GM23338 (cell line): ENCODE measurements around the gene CNNM3.

Experiments
- CREB1 ChIP-seq: fragments of 250-450 bp; sonication (Bioruptor Pico); IDR thresholded peaks from 2 replicates; pipeline ENCODE4 v1.5.0; 2020; ENCODE audit warnings: low read depth, mild to moderate bottlenecking, moderate library complexity
- CTCF ChIP-seq, 2 experiments: fragments of 200-600 bp in 1 of 2; sonication (generic) in 1 of 2; conservative IDR thresholded peaks; 2 replicates each; pipeline versions ENCODE4 v1.5.1 to v1.6.1; 2016 to 2017; ENCODE audit warnings: antibody characterized with exemption in 2 of 2, low read depth in 2 of 2, mild to moderate bottlenecking in 2 of 2, moderate library complexity in 1 of 2
- ETS1 ChIP-seq: IDR thresholded peaks from 2 replicates; pipeline ENCODE4 v1.6.1; 2016; ENCODE audit warnings: antibody characterized with exemption
- EZH2 ChIP-seq: fragments of 200-600 bp; sonication (generic); IDR thresholded peaks from one replicate; pipeline ENCODE4 v1.8.0; 2017; ENCODE audit warnings: antibody characterized with exemption, mild to moderate bottlenecking, low read depth; ENCODE audit not compliant: unreplicated experiment
- EZH2phosphoT487 ChIP-seq: fragments of 200-600 bp; sonication (generic); IDR thresholded peaks from one replicate; pipeline ENCODE4 v1.8.1; 2018; ENCODE audit warnings: antibody characterized with exemption; ENCODE audit not compliant: unreplicated experiment
- POLR2AphosphoS5 ChIP-seq: IDR thresholded peaks from 2 replicates; pipeline ENCODE4 v1.6.1; 2016; ENCODE audit warnings: antibody characterized with exemption, low read depth
- REST ChIP-seq: IDR thresholded peaks from one replicate; pipeline ENCODE4 v1.6.1; 2018; ENCODE audit warnings: antibody characterized with exemption; ENCODE audit not compliant: unreplicated experiment
- ZNF331 ChIP-seq: fragments of 250-450 bp; sonication (Bioruptor Pico); IDR thresholded peaks from 2 replicates; pipeline ENCODE4 v1.5.0; 2020; ENCODE audit warnings: low read depth, mild to moderate bottlenecking, moderate library complexity
- ZNF462 ChIP-seq: fragments of 250-450 bp; sonication (Bioruptor Pico); IDR thresholded peaks from 2 replicates; pipeline ENCODE4 v1.5.0; 2020; ENCODE audit warnings: mild to moderate bottlenecking, moderate library complexity

- TF ChIP-seq CTCF (conservative IDR thresholded peaks at IDR 0.05; ENCODE audit: low read depth in 2 of 2) (no peak), EZH2 (no peak), POLR2AphosphoS5 (peak; percentile 15; the same call in 1 of the 2 replicates), EZH2phosphoT487 (no peak), CREB1 (CRISPR knock-in tag) (no peak), ZNF462 (no peak), ETS1 (no peak), ZNF331 (CRISPR knock-in tag) (no peak), REST (no peak)
These were observed 44.3 kb downstream of the CNNM3 start for GRCh38 chr2:96860065-96861029.
